GM19023 (cell line): ENCODE measurements around the gene PLA2G4D.
A peak's percentile ranks its signal among the peaks of the same experiment; 100 is the strongest.

Experiments used
- ATAC-seq: cut with Tn5 transposase; IDR thresholded peaks from one replicate; pipeline ENCODE4 v1.9.1; 2021; ENCODE audit warnings: mild to moderate bottlenecking, moderate library complexity; ENCODE audit not compliant: unreplicated experiment

PLA2G4D gene

DNA sequence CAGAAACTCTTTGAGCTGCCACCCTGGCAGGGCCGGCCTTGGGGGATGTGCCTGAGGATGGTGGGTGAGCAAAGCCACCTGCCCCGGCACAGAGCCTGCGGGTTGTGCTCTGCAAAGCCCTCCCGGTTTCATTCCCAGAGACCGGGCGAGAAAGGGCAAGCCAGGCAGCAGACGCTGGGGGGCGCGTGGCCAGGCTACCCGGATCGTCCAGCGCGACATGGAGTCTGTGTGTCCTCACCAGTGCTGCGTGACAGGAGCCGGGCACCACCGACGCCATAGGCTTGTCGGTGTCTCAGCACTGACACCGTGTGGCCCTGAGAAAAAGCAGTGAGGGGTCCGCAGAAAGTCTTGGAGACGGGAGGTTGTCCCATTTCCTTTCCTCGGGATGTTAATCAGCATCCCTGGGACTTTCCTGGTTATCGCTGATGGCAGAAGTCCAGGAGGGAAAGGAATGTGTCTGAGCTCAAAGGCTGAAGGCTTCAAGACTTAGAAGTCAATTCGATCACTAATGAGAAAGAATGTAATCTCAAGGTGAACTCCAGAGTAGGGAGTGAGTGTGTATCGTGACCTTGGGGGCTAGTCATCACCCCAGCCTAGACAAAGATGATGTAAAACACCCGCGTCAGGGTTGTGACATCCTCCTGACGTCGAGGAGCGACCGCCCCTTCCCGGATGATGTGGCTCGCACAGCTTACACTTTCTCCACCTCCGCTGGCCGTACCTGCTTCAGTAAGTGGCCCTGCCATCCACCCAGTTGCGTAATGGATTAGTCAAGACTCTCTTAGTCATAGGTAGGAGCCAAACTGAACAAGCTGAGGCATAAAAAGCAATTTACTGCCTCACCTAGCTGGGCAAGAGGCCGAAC, 37.2 kb downstream of the PLA2G4D start:
- no peak for ATAC-seq

DNA sequence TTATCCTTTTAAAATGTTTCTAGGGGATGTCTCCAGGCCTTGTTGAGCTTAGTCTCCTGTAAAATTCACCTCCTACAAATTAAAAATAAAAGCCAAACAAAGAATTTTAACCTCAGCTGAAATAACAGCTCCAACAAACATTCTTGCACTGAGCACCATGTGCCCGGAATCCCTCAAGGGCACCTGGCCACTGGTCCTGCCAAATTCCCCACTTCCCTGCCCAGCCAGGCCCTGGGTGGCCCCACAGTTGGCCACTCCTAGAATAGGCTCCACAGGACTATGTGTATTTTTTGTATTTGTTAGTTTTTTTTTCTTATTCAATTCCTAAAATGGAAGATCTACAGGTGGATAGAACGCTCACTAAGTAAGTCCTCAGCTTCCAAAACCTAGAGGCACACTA, 40.4 kb downstream of the PLA2G4D start:
- ATAC-seq: no peak

DNA sequence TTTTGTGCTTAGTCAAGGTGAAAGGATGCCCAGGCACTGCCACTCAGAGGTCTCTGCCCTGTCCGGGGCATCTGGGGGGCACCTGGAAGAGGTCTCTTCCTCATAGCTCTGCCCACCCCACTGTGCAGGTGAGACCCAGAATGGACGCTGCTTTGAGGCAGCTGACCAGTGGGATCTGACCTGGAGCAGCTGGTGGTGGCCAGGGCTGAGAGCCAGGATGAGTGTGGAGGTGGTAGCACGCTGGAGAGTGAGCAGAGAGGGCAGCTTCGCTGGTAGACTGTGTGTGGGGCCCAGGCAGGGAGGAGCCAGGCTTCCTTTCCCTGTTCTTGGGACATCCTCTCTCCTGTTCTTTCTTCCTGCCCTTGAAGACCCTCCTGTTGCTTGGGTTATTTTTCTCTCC, 41.4 kb downstream of the PLA2G4D start:
- no peak for ATAC-seq

DNA sequence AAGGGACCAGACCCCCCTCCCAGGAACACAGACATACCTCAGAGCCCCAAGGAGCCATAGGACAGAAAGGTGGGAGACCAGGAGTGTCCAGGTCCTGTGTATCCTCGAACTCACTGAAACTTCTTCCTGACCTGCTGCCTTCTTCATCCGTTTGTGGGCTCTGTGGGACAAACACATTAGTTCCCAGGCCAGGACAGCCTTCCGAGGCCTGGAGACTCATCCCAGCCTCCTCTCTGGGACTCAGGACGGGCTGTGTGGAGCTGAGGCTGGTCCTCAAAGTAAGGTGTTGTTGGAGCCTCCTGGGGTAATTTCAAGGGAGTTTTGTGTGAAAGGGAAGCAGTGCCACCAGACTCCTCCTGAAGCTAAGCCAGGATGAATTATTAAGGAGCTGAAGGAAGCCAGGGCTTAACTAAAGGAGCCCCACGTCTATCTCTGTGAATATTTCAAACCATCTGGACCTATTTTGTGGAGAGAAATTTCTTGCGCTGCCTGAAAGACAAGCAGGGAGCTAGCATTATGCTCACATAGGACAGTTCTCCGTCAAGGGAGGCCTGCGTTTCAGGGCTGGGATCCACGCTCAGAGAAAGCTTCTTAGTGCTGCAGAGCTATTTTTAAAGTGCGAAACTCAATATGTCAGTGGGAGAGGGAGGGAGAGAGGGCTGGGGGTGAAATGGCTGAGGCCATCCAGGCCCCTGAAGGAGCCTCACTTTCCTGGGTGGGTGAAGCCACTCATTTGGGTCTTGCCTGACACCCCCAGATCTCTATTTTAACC, 43.7 kb downstream of the PLA2G4D start:
- ATAC-seq: no peak

DNA sequence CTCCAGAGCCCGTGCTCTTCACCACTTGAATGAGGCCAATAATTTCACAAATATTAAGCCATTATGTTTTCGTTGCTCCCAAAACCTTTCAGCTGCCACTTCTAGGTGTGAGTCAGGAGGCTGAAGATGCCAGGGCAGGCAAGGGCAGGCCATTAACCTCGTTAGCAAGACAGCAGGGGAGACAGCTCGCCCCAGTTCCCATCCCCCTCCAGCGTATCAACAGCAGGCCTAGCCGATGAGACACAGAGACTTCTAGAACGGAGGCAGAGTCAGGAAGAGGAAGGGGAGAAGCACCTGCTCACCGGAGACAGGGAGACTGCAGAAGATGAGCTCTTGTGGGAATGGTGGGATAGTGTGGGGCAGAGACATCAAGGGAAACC, 45.6 kb downstream of the PLA2G4D start:
- no peak for ATAC-seq

DNA sequence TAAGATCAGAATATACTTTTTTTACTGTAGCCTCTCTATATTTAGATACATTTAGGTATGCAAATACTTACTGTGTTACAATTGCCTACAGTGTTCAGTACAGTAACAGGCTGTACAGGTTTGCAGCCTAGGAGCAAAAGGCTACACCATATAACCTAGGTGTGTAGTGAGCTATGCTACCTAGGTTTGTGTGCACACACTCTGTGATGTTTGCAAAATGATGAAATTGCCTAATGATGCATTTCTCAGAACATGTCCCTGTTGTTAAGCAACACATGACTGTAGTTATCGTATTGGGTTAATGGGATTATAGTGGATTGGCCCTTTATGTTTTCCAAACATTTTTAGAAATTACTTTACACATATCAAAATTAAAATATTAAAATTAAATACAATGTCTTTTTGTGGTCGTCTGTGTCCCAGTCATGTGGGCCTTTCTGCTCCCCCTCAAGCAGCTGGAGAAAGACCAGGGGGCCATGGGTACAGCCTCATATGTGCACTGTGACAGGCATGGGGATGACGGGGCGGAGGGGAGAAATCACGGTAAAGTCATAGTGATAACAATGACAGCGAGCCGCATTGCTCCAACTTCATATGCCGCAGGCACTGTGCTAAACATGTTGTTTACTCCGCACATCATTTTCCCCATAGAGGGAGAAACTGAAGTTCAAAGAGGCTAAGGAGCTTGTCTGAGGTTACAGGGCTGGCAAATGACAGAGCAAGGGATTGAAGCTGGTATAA, 46.1 kb downstream of the PLA2G4D start:
- no peak for ATAC-seq

DNA sequence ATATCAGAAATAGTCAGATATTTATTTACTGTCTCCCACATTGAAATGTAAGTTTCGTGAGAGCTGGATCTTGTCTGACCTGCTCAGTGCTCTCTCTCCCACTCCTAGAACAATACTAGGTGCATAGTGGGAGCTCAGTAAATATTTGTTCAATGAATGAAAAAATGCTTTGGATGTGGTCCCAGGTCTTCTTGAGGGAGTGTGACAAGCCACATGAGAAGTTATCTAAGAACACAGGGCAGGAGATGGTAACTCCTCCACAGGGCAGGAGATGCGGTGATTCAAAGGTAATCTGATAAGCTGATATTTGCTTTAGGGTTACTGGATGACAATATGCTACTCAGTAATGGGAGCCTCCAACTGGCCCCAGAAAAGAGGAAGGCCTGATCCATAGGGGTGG, 47.8 kb downstream of the PLA2G4D start:
- ATAC-seq: no peak

DNA sequence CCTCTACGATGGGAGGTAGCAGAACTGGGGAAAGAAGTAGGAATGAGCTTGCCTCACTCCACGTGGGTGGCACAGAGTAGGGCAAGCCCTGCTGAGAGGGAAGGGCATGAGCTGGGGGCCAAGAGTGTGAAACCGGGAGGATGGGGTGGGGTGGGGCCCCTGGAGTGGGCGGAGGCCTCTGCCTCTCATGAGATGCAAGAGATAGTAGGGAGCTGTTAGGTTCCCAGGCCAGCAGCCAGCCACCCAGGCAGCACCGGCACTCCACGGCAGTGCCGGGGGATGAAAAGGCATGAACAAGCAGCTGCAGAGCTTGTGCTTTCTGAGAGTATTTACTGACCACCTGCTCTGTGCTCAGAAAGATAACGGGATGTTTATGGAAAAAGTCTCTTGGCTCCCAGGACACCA, 49.1 kb downstream of the PLA2G4D start:
- ATAC-seq: no peak

DNA sequence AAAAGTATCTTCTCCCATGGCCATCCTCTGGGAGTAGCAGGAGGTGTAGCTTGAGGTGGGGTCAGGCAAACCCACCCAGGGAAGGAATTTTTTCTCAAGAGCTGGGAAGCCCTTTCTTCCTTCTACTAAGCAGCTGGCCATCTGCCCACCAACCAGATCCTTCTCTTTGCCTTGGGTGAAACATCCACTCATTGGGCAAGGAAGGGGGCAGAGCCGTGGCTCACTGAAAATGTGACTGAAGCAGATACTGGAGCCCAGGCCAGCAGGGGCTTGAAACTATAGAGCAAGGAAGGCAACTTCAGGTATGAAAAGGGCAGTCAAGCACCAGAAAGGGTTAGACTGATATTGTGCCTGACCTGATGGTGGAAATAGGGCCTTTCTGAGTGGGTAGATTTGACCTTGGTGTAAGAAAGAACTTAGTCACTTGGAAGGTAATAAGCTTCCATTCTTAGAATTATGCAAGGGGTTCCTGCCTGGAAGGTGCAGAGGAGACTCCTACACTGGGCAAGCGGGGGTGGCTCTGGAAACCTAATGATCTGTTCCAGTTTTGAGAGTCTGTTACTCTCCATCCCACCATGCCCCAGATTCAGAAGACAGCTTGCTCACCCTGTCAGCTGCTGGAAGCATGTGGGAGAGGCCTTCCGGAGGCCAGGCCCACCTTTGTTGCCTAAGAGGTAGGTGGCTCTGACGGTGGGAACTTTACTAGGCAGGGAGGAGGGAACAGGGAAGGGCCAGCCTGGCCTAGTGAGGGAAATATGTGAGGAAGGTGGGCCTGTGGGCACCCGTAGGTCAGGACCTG, 51.6 kb downstream of the PLA2G4D start:
- no peak for ATAC-seq

DNA sequence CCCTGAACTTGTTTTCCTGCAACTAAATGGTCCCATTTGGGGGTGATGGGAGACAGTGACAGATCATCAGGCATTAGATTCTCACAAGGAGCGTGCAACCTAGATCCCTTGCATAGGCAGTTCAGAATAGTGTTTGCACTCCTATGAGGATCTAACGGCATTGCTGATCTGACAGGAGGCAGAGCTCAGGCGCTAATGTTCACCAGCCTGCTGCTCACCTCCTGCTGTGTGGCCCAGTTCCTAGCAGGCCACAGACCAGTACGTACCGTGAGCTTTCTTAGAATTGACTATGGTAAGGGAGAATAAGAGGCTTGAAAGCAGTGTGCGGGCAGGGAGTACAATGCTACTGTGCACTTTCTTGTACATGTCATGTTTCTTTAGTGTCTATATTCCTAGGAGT, 56.0 kb downstream of the PLA2G4D start:
- ATAC-seq: no peak

DNA sequence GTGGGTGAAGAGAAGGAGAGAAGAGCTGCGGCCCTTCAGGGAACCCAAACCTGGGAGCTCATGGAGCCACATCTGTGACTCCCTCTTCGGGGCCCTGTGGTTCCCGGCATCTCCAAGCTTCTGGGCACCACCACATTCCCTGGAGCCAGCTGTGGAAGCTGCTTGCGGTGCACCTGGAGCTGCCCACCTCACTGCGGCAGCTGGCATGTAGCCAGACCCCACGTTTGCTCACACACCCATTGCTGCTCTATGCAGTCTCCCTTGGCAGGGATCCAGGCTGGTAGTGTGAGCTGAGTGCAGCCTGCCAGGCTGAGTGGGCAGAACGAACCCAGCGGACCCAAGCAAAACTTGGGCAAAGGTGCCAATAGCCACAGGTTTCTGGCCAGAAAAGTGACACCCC, 56.7 kb downstream of the PLA2G4D start:
- no peak for ATAC-seq

DNA sequence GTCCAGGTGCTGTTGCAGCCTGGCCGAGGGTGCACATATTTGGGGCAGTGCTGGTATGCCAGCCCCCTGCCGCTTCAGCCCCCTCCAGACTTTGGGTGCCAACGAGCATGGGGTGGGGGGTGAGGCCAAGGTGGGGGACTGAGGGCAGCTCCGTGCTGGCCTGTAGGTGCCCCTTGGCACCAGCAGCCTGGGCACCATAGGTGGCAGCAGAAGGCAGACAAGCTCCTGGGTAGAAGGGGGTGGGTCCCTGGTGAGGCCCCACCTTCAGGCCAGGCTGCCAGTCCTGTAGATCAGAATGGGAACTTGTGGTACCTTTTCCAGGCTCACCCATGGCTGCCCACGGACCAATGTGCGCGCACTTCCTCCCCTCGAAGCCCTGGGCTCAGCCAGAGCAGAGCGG, 57.4 kb downstream of the PLA2G4D start:
- ATAC-seq: no peak

DNA sequence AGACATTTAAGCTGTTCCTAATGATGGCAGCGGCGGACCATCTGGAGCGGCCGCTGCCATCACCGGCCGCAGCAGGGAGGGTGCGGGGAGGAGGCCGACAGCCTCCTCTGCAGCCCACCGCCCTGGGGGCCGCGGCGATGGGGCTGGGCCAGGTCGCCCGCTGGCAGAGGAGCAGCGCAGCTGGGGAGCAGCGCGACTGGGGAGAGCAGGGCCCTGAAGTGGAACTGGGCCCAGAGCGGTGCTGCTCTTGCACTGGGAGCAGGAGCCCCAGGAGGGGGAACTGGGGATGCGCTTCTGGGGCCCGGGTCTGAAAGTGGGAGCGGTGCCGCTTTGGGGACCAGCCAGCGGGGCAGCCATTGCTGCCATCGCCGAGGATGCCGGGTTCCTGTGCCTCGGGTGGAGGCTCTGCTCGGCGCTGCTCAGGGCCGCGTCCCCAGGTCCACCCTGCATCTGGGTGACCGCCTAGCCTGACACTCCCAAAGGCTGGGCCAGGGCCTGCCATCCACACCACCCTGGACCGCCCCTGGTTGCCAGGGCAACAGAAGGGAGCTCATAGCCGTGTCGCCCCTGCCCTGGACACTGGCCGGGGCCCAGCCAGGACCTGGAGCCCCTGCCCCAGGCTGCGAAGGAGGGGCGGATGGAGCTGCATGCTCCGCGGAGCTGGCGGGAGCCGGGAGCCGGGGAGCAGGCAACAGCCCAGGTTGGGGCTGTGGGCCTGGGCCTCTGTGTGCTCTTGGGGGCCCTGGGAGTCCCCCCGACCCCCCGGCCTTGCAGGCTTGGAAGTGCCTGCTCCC, 58.1 kb downstream of the PLA2G4D start:
- no peak for ATAC-seq

DNA sequence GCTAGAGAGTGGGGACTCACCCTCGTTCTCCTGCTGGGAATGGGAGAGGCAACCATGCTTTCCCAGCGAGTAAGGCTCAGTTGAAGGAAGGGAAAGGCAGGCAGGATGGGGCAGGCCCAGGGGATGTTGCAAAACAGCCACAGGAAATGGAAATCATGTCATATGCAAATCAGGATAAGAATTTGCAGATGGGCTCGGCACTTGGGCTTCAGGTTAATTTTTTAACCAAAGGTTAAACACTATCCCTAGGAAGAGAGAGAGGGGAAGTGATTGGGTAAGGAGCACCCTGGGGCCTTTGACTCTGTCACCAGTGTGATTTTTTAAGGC, 59.0 kb downstream of the PLA2G4D start:
- ATAC-seq: peak; percentile 49

DNA sequence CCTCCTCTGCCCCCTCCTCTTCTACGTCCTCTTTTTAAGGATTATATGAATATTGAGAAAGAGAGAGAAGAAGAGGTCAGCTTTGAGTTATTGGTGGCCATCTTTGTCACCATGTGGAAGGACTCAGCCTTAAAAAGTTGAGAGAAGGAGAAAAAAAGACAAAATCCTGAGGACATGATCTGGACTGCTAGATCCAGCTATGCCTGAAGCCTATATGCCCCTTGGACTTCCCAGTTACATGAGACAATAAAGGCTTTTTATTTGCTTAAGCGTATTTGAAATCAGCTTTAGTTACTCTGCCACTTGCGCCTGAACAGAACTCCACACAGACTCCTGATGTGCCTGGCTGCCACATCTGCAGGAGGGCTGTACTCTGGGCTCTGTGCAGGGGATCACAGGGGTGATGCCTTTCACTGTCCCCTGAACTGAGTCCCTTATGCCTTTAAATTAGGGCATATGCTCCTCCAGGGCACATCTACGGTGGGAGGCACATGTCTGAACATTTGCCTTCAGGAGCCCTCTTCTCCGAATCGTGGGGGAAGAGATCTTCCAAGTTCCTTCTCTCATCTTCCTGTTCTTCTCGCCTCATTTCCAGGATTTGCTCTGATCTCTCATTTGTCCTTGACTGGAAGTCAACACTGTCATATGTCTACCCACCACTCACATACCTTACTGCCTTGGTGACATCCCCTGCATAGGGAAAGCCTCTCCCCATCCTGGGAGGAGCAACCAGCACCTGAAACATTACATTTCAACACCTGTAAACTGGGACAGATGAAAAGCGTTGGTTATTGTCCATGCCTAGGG, 59.5 kb downstream of the PLA2G4D start:
- no peak for ATAC-seq

DNA sequence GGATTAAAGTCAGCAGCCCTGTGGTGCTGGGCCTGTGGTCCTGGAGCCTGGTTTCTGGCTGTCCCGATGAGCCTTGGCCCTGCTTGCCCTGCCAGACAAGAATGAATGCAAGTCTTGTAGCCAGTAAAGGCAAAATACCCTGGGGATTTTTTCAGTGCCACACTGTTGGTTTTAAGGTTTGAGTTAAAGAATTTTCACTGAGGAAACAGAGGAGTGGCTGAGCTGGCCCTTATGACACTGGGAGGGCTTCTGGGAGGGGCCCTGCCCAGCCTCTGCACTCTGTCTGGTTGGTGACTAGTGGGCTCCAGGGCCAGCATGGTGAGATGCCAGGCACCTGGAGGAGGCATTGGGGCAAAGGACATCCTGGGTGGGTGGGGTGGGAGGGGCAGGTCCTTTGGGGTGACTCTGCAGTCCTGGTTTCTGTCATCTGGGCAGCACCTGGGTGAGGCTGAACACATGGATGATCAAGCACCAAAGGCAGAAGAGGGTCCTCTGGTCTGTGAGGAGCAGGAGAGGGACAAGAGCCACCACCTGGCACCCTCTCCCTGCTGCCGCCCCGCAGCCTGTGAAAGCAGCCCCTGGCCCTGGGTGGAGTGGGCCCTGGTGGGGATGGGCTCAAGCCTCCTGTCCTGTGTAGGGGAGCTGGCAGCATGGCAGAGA, 61.0 kb downstream of the PLA2G4D start:
- peak; percentile 54 for ATAC-seq

DNA sequence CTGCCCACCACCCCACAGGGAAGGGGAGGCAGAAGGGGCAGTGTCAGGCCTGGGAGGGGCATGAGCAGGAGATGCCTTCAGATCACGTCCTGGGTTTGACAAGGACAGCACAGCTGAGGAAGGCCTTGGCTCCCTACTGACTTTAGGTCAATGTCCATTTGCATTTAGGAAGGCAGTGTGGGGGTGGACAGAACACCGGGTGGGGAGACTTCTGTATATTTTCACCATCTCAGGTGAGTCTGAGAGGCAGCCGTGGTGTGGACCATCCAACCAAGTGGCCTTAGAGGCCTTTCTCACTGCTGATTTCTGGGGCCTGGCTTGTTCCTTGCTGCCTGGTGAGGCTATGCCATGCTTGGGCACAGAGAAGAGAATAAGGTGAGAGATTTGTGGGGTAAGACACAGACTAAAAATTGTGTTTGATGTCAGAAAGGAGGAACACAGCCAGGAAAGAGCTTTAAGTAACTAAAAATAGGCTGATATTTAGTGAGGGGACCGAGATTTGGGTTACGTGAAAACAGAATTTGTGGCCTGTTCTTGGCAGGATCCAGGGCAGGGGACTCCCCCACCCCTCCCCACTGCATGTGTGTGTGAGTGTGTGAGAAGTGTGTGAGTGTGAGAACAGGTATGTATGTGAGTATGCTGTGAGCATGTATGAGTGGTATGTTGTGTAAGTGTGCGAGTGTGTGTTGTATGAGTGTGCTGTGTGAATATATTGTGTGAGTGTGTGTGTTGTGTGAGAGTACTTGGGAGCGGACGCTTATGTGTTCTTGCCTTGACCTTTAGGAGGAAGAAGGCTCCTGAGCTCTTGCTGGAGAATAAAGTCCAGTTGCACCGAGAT, 61.8 kb downstream of the PLA2G4D start:
- ATAC-seq: no peak
